DMS 273 (cell line): ENCODE measurements around the gene CHST3.

Experiments used
- DNase-seq: peaks from one replicate; lab custom pipeline; 2025; ENCODE audit not compliant: unreplicated experiment; lab: John Stamatoyannopoulos, UW

Gene CHST3

GRCh38 chr10:72050873-72051272 lies 86.7 kb downstream of the CHST3 start:
- no peak for DNase-seq

- DNase-seq: no peak
Observed at GRCh38 chr10:72053690-72054089, 89.5 kb downstream of the CHST3 start.

GRCh38 chr10:72056113-72056512 lies 91.9 kb downstream of the CHST3 start:
- no peak for DNase-seq

GRCh38 chr10:72056932-72057751 lies 92.9 kb downstream of the CHST3 start:
- DNase-seq: no peak

GRCh38 chr10:72058347-72058898 lies 94.2 kb downstream of the CHST3 start:
- no peak for DNase-seq

GRCh38 chr10:72058989-72059842 lies 95.0 kb downstream of the CHST3 start:
- no peak for DNase-seq

- no peak for DNase-seq
Observed at GRCh38 chr10:72059843-72060822, 95.9 kb downstream of the CHST3 start.

GRCh38 chr10:72061491-72061890 lies 97.3 kb downstream of the CHST3 start:
- DNase-seq: peak; percentile 22

- DNase-seq: no peak
Observed at GRCh38 chr10:72061930-72062329, 97.7 kb downstream of the CHST3 start.

GRCh38 chr10:72062382-72062781 lies 98.2 kb downstream of the CHST3 start:
- no peak for DNase-seq
